Heart left ventricle (tissue), 16 donors: Measurements from ENCODE around the gene RTTN. TPM values are rescaled to one million over a fixed set of nuclear protein-coding genes. Genes with fewer than 3 reads are reported as not detected.
"Not testable (repeated sequence)": the region's sequence is repeated elsewhere in the genome, so short reads cannot be mapped to it uniquely, and the experiment has no call there.

Experiments
- ATAC-seq, 4 donors: fragments of 200-7000 bp; cut with Tn5 transposase; one replicate each; pipeline ENCODE4 v1.9.1; 2020 to 2022; ENCODE audit warnings: moderate library complexity in 4 of 4, mild to moderate bottlenecking in 3 of 4, moderate number of reproducible peaks in 1 of 4
- DNase-seq, 5 donors: peaks; one replicate each; pipeline ENCODE4 v3.0.0-alpha.2; 2020
- H3K27ac ChIP-seq, 12 donors: fragments of 200-600 bp; sonication (generic) in 4 of 12; one replicate each; pipeline versions ENCODE4 v1.5.0 to v1.8.0; 2016 to 2022; ENCODE audit warnings: mild to moderate bottlenecking in 2 of 12
- H3K27me3 ChIP-seq, 9 donors: fragments of 200-600 bp; sonication (generic) in 2 of 9; one replicate each; pipeline versions ENCODE4 v1.5.1 to v1.8.0; 2016 to 2022; ENCODE audit warnings: mild to moderate bottlenecking in 3 of 9
- H3K36me3 ChIP-seq, 9 donors: fragments of 200-600 bp; sonication (generic) in 2 of 9; one replicate each; pipeline versions ENCODE4 v1.5.0 to v1.8.0; 2018 to 2022; ENCODE audit warnings: mild to moderate bottlenecking in 2 of 9
- H3K4me1 ChIP-seq, 12 donors: fragments of 200-600 bp; sonication (generic) in 4 of 12; one replicate each; pipeline versions ENCODE4 v1.5.0 to v1.8.0; 2016 to 2022; ENCODE audit warnings: mild to moderate bottlenecking in 3 of 12
- H3K4me3 ChIP-seq, 12 donors: fragments of 200-600 bp; sonication (generic) in 4 of 12; one replicate each; pipeline versions ENCODE4 v1.5.0 to v1.8.0; 2017 to 2022; ENCODE audit warnings: mild to moderate bottlenecking in 9 of 12, moderate library complexity in 4 of 12
- H3K9me3 ChIP-seq, 12 donors: fragments of 200-600 bp; sonication (generic) in 4 of 12; one replicate each; pipeline versions ENCODE4 v1.5.0 to v1.8.0; 2016 to 2022; ENCODE audit warnings: mild to moderate bottlenecking in 1 of 12
- CTCF ChIP-seq, 12 donors: fragments of 200-600 bp; sonication (generic) in 4 of 12; IDR thresholded peaks; one replicate each; pipeline versions ENCODE4 v1.5.0 to v1.8.0; 2018 to 2022; ENCODE audit warnings: antibody characterized with exemption in 12 of 12, mild to moderate bottlenecking in 5 of 12
- POLR2A ChIP-seq, 2 donors: fragments of 450-650 bp; IDR thresholded peaks; one replicate each; pipeline ENCODE4 v1.6.1; 2017; ENCODE audit warnings: antibody characterized with exemption in 2 of 2, mild to moderate bottlenecking in 2 of 2, moderate library complexity in 2 of 2
- WGBS, 4 donors: extraction: QIAGEN DNeasy Blood & Tissue Kit in 2 of 4; methylation state at CpG; one replicate each; pipeline versions ENCODE4 v1.1.5 to v1.1.7; 2013 to 2018; 5-methylcytosine and 5-hydroxymethylcytosine counted together
- intact Hi-C, 10 donors: fragments of 100-400 bp; cut with DNase I; formaldehyde crosslinking; loops; one replicate each; pipeline versions ENCODE4 v1.11.1 to v1.14.2; 2022
- polyA plus RNA-seq, 2 donors: library from polyadenylated mRNA; stranded (reverse); fragments of 200-250 nt; gene quantifications; one replicate each; pipeline ENCODE4 v1.2.3, GENCODE V29; 2013
- total RNA-seq, 9 donors: library from RNA; depleted of rRNA in 2 of 9; stranded (reverse); fragments of >200 nt in 2 of 9; fragmentation: NEBNext Ultra II Directional in 3 of 9; extraction: Animal tissue kit (Norgen Biotek cat#: 25700) in 3 of 9; gene quantifications; one replicate each; pipeline versions ENCODE4 v1.1.0 to v1.2.4, GENCODE V29; 2016 to 2023
- donor health status: ischemic (EF 13 %, LVEDD 7.1; RV severe dilation, severe dysfunction).
- donor health status: healthy with polysubstance abuse.
- donor health status: DM: no; HTN: yes; CAD: no.
- donor health status: DM: no; HTN: no; CAD: no.
- donor health status: ischemic (EF 25% LVEDD 6.9; RV normal size, moderate dysfunction).
- donor health status: ischemic (EF 25% LVEDD 5.7; RV mildly dilated, moderate dysfunction).
- donor health status: healthy.
- donor health status: DM: yes; HTN: yes; CAD: no.
- donor health status: ischemic (EF 35%, LVEDD 5.7; RV mildly dilated, moderate dysfunction).
- donor health status: nonischemic (EF 11% LVEDD 7.7; RV severe dilation, severe dysfunction).
- donor health status: DM: yes; HTN: yes; CAD: no.
- donor health status: PGD.
- donor health status: ischemic (EF 29% LVEDD 5.4; RV normal size, mild dysfunction).
- donor health status: nonischemic (EF 23%, LVEDD 6.1; RV moderate dilation, normal function).

The RTTN gene
- total and polyA plus RNA-seq, 11 donors = 5.8 to 14.3 (median 8.1) TPM

GRCh38 chr18:69978732-69979715 lies 226.5 kb downstream of the RTTN start:
- Histone ChIP-seq H3K9me3 (peaks cover 0 to 26% (median 12%) of the 10 kb centered on the region in 12 donors), H3K27ac (no peak overlapping the region), H3K36me3 (peaks cover 0 to 7% (median 0%) of the 10 kb centered on the region in 9 donors), H3K27me3 (no peaks in the 10 kb centered on the region), H3K4me3 (no peak overlapping the region), H3K4me1 (peaks cover 0 to 13% (median 0%) of the 10 kb centered on the region in 12 donors)
- intact Hi-C loops = no loop called here
- DNase-seq = no peak
- 85 to 92% (median 88%) methylated on average over 13 of the region's 13 CpGs for WGBS, 4 donors
- no peak for ATAC-seq
- TF ChIP-seq CTCF (IDR thresholded peaks at IDR 0.05) (no peak), POLR2A (IDR thresholded peaks at IDR 0.05) (no peak)

GRCh38 chr18:69975294-69975693 lies 230.2 kb downstream of the RTTN start:
- H3K4me1 ChIP-seq, H3K36me3 ChIP-seq, H3K27me3 ChIP-seq, H3K27ac ChIP-seq, intact Hi-C loops, H3K4me3 ChIP-seq: not testable (repeated sequence)
- ATAC-seq (peak in 1 of 4 donors; percentile 62), DNase-seq (peak in 1 of 5 donors; percentile 37)
- WGBS, 4 donors = 50 to 81% (median 77%) methylated on average over 4 of the region's 4 CpGs
- H3K9me3 ChIP-seq = peaks cover 0 to 58% (median 17%) of the 10 kb centered on the region in 12 donors

GRCh38 chr18:69974365-69974764 lies 231.1 kb downstream of the RTTN start:
- 92 to 100% (median 99%) methylated on average over 1 of the region's 1 CpG for WGBS, 4 donors
- Histone ChIP-seq H3K27me3 (no peaks in the 10 kb centered on the region), H3K4me3 (no peak overlapping the region), H3K27ac (no peak overlapping the region), H3K4me1 (no peaks in the 10 kb centered on the region), H3K36me3 (peaks cover 0 to 7% (median 0%) of the 10 kb centered on the region in 9 donors), H3K9me3 (peaks cover 0 to 58% (median 17%) of the 10 kb centered on the region in 12 donors)
- TF ChIP-seq POLR2A (IDR thresholded peaks at IDR 0.05) (no peak), CTCF (IDR thresholded peaks at IDR 0.05) (no peak)
- DNase-seq (no peak), ATAC-seq (no peak)
- intact Hi-C loops = no loop called here

GRCh38 chr18:69969491-69969890 lies 236.0 kb downstream of the RTTN start:
- no peaks in the 10 kb centered on the region for H3K27me3 ChIP-seq
- WGBS, 4 donors = 88 to 93% (median 92%) methylated on average over 2 of the region's 2 CpGs
- H3K4me1 ChIP-seq = no peaks in the 10 kb centered on the region
- TF ChIP-seq POLR2A (IDR thresholded peaks at IDR 0.05) (no peak), CTCF (IDR thresholded peaks at IDR 0.05) (no peak)
- DNase-seq (no peak), ATAC-seq (no peak)
- H3K27ac ChIP-seq = no peak overlapping the region
- intact Hi-C loops = no loop called here
- H3K9me3 ChIP-seq = peaks cover 0 to 34% (median 4%) of the 10 kb centered on the region in 12 donors
- no peak overlapping the region for H3K4me3 ChIP-seq
- H3K36me3 ChIP-seq = no peaks in the 10 kb centered on the region
